Heart left ventricle (tissue), 13 donors: ENCODE results near the gene DFFB.

Experiments
- CTCF ChIP-seq, 12 donors: fragments of 200-600 bp; sonication (generic) in 4 of 12; IDR thresholded peaks; one replicate each; pipeline versions ENCODE4 v1.5.0 to v1.8.0; 2018 to 2022; ENCODE audit warnings: antibody characterized with exemption in 12 of 12, mild to moderate bottlenecking in 5 of 12
- POLR2A ChIP-seq, 2 donors: fragments of 450-650 bp; IDR thresholded peaks; one replicate each; pipeline ENCODE4 v1.6.1; 2017; ENCODE audit warnings: antibody characterized with exemption in 2 of 2, mild to moderate bottlenecking in 2 of 2, moderate library complexity in 2 of 2
- donor health status: ischemic (EF 13 %, LVEDD 7.1; RV severe dilation, severe dysfunction).
- donor health status: DM: no; HTN: yes; CAD: no.
- donor health status: DM: no; HTN: no; CAD: no.
- donor health status: ischemic (EF 25% LVEDD 6.9; RV normal size, moderate dysfunction).
- donor health status: ischemic (EF 25% LVEDD 5.7; RV mildly dilated, moderate dysfunction).
- donor health status: ischemic (EF 35%, LVEDD 5.7; RV mildly dilated, moderate dysfunction).
- donor health status: nonischemic (EF 11% LVEDD 7.7; RV severe dilation, severe dysfunction).
- donor health status: DM: yes; HTN: yes; CAD: no.
- donor health status: PGD.
- donor health status: ischemic (EF 29% LVEDD 5.4; RV normal size, mild dysfunction).
- donor health status: nonischemic (EF 23%, LVEDD 6.1; RV moderate dilation, normal function).

- TF ChIP-seq CTCF (IDR thresholded peaks at IDR 0.05) (no peak), POLR2A (IDR thresholded peaks at IDR 0.05) (no peak)
Observed at GRCh38 chr1:3894626-3895278, 37.5 kb downstream of the DFFB start.
